ENCODE results near the gene PHKG2.

The PHKG2 gene

GRCh38 chr16:30762991-30763725 is 14.9 kb downstream of the PHKG2 start:
- Histone ChIP-seq H3K4me1 (ENCODE audit: low read length) (peaks cover 17% of the 10 kb centered on the region), H3K9ac (ENCODE audit: low read length) (peak overlapping the region; percentile 73; the same call in 1 of the 2 replicates), H3K4me2 (ENCODE audit: low read length) (peak overlapping the region; percentile 78), H4K20me1 (ENCODE audit: insufficient read depth, low read length) (no peaks in the 10 kb centered on the region), H3K79me2 (ENCODE audit: low read length) (peaks cover 20% of the 10 kb centered on the region), H2AFZ (ENCODE audit: low read depth, low read length) (no peak overlapping the region), H3K27ac (ENCODE audit: low read length) (no peak overlapping the region), H3K4me3 (ENCODE audit: low read length) (peak overlapping the region; percentile 81), H3K9me3 (ENCODE audit: insufficient read depth, low read length) (no peaks in the 10 kb centered on the region), H3K36me3 (replicated peaks; ENCODE audit: low read depth, low read length) (peaks cover 50% of the 10 kb centered on the region), H3K27me3 (ENCODE audit: low read depth, low read length) (no peaks in the 10 kb centered on the region)
- no peak for TF ChIP-seq CTCF (IDR thresholded peaks at IDR 0.05; ENCODE audit: low read depth, low read length)
- TF ChIP-seq EZH2phosphoT487 (IDR thresholded peaks at IDR 0.05; ENCODE audit: low read depth) = no peak

- no peaks in the 10 kb centered on the region for H4K20me1 ChIP-seq (ENCODE audit: insufficient read depth, low read length)
- peaks cover 17% of the 10 kb centered on the region for H3K4me1 ChIP-seq (ENCODE audit: low read length)
- no peak overlapping the region for H3K9ac ChIP-seq (ENCODE audit: low read length)
- peaks cover 59% of the 10 kb centered on the region for H3K36me3 ChIP-seq (replicated peaks; ENCODE audit: low read depth, low read length)
- H3K79me2 ChIP-seq (ENCODE audit: low read length) = peaks cover 20% of the 10 kb centered on the region
- TF ChIP-seq EZH2phosphoT487 (IDR thresholded peaks at IDR 0.05; ENCODE audit: low read depth) (no peak), CTCF (IDR thresholded peaks at IDR 0.05; ENCODE audit: low read depth, low read length) (no peak)
- H3K27ac ChIP-seq (ENCODE audit: low read length) = no peak overlapping the region
- H2AFZ ChIP-seq (ENCODE audit: low read depth, low read length) = no peak overlapping the region
- no peak overlapping the region for H3K4me2 ChIP-seq (ENCODE audit: low read length)
- no peak overlapping the region for H3K4me3 ChIP-seq (ENCODE audit: low read length)
- no peaks in the 10 kb centered on the region for H3K27me3 ChIP-seq (ENCODE audit: low read depth, low read length)
- no peaks in the 10 kb centered on the region for H3K9me3 ChIP-seq (ENCODE audit: insufficient read depth, low read length)
These were observed 15.9 kb downstream of the PHKG2 start for GRCh38 chr16:30764086-30764485.

- TF ChIP-seq CTCF (IDR thresholded peaks at IDR 0.05; ENCODE audit: low read depth, low read length) (no peak), EZH2phosphoT487 (IDR thresholded peaks at IDR 0.05; ENCODE audit: low read depth) (no peak)
These were observed 16.7 kb downstream of the PHKG2 start for GRCh38 chr16:30764816-30765465.

GRCh38 chr16:30766206-30766932 is 18.1 kb downstream of the PHKG2 start:
- H3K4me3 ChIP-seq (ENCODE audit: low read length) = no peak overlapping the region
- peaks cover 10% of the 10 kb centered on the region for H3K4me1 ChIP-seq (ENCODE audit: low read length)
- TF ChIP-seq EZH2phosphoT487 (IDR thresholded peaks at IDR 0.05; ENCODE audit: low read depth) (no peak), CTCF (IDR thresholded peaks at IDR 0.05; ENCODE audit: low read depth, low read length) (no peak)
- H2AFZ ChIP-seq (ENCODE audit: low read depth, low read length) = no peak overlapping the region
- no peaks in the 10 kb centered on the region for H3K9me3 ChIP-seq (ENCODE audit: insufficient read depth, low read length)
- no peak overlapping the region for H3K4me2 ChIP-seq (ENCODE audit: low read length)
- H3K9ac ChIP-seq (ENCODE audit: low read length) = no peak overlapping the region
- H4K20me1 ChIP-seq (ENCODE audit: insufficient read depth, low read length) = no peaks in the 10 kb centered on the region
- H3K27me3 ChIP-seq (ENCODE audit: low read depth, low read length) = no peaks in the 10 kb centered on the region
- H3K79me2 ChIP-seq (ENCODE audit: low read length) = peaks cover 20% of the 10 kb centered on the region
- H3K36me3 ChIP-seq (replicated peaks; ENCODE audit: low read depth, low read length) = peaks cover 66% of the 10 kb centered on the region
- H3K27ac ChIP-seq (ENCODE audit: low read length) = no peak overlapping the region

More at GRCh38 chr16:30764816-30765465, 16.7 kb downstream of the PHKG2 start:
- no peak overlapping the region for H2AFZ ChIP-seq (ENCODE audit: low read depth, low read length)
- H4K20me1 ChIP-seq (ENCODE audit: insufficient read depth, low read length) = no peaks in the 10 kb centered on the region
- H3K36me3 ChIP-seq (replicated peaks; ENCODE audit: low read depth, low read length) = peaks cover 63% of the 10 kb centered on the region
- peaks cover 17% of the 10 kb centered on the region for H3K4me1 ChIP-seq (ENCODE audit: low read length)
- H3K9me3 ChIP-seq (ENCODE audit: insufficient read depth, low read length) = no peaks in the 10 kb centered on the region
- H3K4me2 ChIP-seq (ENCODE audit: low read length) = no peak overlapping the region
- no peak overlapping the region for H3K9ac ChIP-seq (ENCODE audit: low read length)
- peaks cover 20% of the 10 kb centered on the region for H3K79me2 ChIP-seq (ENCODE audit: low read length)
- H3K27ac ChIP-seq (ENCODE audit: low read length) = no peak overlapping the region
- no peaks in the 10 kb centered on the region for H3K27me3 ChIP-seq (ENCODE audit: low read depth, low read length)
- no peak overlapping the region for H3K4me3 ChIP-seq (ENCODE audit: low read length)
